Neural crest cell (in vitro differentiated cells): ENCODE measurements around the gene FAM78A. TPM values are rescaled to one million over a fixed set of nuclear protein-coding genes. Genes with fewer than 3 reads are reported as not detected.

Source experiments
- DNase-seq: peaks from one replicate; pipeline ENCODE4 v3.0.0; 2021; ENCODE audit warnings: low read depth, mixed read lengths, low spot score
- H3K27ac Mint-ChIP-seq: one replicate; pipeline ENCODE4 v1.8.0; 2021; ENCODE audit warnings: mild to moderate bottlenecking, mixed read lengths; ENCODE audit not compliant: unreplicated experiment
- H3K27me3 Mint-ChIP-seq: 2 replicates; pipeline ENCODE4 v1.8.0; 2021; ENCODE audit warnings: low read depth, mild to moderate bottlenecking, mixed read lengths
- H3K36me3 Mint-ChIP-seq: 2 replicates; pipeline ENCODE4 v1.8.0; 2021; ENCODE audit warnings: low read depth, mild to moderate bottlenecking, mixed read lengths
- H3K4me1 Mint-ChIP-seq: 2 replicates; pipeline ENCODE4 v1.8.0; 2021; ENCODE audit warnings: mixed read lengths
- H3K4me3 Mint-ChIP-seq: one replicate; pipeline ENCODE4 v1.8.0; 2021; ENCODE audit warnings: mild to moderate bottlenecking, mixed read lengths
- H3K9me3 Mint-ChIP-seq: 2 replicates; pipeline ENCODE4 v1.8.0; 2021; ENCODE audit warnings: mixed read lengths
- total RNA-seq: library from RNA; stranded (reverse); gene quantifications from 2 replicates; pipeline ENCODE4 v1.2.1, GENCODE V29; 2021
- TF ChIP-seq, protein P1 (sequence below): fragments of 200-600 bp; sonication (generic); conservative IDR thresholded peaks from 2 replicates; pipeline ENCODE4 v1.5.0; 2021; ENCODE audit warnings: antibody characterized with exemption, mild to moderate bottlenecking

The FAM78A gene
- total RNA-seq, 1 donor from 2014 or later, result 3.8 TPM

GRCh38 chr9:131258186-131258585 lies 18.1 kb downstream of the FAM78A start:
- H3K4me3 Mint-ChIP-seq, result no peak overlapping the region
- DNase-seq, result no peak
- peaks cover 16% of the 10 kb centered on the region for H3K4me1 Mint-ChIP-seq
- TF ChIP-seq, protein P1, sequence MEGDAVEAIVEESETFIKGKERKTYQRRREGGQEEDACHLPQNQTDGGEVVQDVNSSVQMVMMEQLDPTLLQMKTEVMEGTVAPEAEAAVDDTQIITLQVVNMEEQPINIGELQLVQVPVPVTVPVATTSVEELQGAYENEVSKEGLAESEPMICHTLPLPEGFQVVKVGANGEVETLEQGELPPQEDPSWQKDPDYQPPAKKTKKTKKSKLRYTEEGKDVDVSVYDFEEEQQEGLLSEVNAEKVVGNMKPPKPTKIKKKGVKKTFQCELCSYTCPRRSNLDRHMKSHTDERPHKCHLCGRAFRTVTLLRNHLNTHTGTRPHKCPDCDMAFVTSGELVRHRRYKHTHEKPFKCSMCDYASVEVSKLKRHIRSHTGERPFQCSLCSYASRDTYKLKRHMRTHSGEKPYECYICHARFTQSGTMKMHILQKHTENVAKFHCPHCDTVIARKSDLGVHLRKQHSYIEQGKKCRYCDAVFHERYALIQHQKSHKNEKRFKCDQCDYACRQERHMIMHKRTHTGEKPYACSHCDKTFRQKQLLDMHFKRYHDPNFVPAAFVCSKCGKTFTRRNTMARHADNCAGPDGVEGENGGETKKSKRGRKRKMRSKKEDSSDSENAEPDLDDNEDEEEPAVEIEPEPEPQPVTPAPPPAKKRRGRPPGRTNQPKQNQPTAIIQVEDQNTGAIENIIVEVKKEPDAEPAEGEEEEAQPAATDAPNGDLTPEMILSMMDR, result no peak
- no peaks in the 10 kb centered on the region for H3K27me3 Mint-ChIP-seq
- no peaks in the 10 kb centered on the region for H3K36me3 Mint-ChIP-seq
- H3K9me3 Mint-ChIP-seq, result no peaks in the 10 kb centered on the region
- no peak overlapping the region for H3K27ac Mint-ChIP-seq

DNA sequence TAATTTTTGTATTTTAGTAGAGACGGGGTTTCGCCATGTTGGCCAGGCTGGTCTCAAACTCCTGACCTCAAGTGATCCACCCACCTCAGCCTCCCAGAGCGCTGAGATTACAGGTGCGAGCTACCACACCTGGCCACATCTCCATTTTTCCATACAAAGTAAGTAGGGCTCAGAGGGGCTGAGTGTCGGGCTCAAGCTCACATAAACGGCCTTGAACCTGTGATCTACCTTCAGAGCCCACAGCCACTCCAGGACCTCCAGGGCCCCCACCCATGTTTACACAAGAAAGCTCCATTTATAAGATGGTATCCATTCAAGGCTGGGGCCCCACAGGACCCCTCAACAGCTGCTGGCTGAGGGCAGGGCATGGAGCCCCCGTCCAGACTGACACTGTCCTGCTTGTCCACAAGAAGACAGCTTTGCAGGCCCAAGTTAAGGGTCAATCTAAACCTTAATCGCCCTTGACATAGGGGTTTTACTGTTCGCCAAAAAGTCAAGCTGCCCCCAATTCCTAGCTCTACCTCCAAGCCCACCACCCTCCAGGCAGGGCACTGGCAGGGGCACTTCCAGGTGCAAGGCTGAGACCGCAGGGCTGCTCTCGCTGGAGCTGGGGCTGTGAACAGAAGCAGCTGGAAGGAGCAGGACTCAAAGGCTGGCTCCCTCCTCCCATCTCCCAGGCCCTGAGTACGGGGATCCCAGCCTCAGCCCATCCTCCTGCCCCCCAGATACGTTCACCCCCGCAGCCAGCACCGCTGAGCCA lies 18.9 kb downstream of the FAM78A start:
- Mint-ChIP-seq H3K4me3 (no peak overlapping the region), H3K27ac (no peak overlapping the region), H3K4me1 (peaks cover 12% of the 10 kb centered on the region), H3K9me3 (no peaks in the 10 kb centered on the region), H3K27me3 (no peaks in the 10 kb centered on the region), H3K36me3 (no peaks in the 10 kb centered on the region)
- TF ChIP-seq, protein P1, result no peak
- DNase-seq, result no peak

DNA sequence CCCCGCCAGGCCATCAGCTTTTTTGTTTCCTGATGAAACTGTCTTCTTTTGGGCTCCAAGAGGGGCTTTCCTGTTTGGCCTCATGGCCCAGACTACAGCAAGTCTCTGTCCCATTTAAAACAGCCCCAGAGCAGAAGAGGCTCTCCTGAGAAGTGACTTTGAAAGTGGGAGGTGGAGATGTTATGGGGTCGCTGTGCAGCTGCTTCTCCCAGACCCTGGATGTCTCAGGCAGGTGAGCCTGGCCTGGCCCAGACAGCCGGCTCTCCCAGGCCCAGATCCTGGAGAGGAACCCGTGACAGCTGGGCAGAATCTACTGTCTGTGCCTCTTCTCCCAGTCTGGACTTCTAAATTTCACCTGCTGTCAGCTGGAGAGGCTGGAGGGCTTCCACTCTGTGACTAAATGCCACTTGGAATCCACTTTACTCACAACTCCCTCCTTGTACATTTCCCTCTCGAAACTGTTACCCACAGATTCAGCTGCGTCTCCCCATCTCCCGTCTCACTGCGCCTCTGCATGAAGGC lies 20.6 kb downstream of the FAM78A start:
- peaks cover 12% of the 10 kb centered on the region for H3K4me1 Mint-ChIP-seq
- no peaks in the 10 kb centered on the region for H3K27me3 Mint-ChIP-seq
- TF ChIP-seq, protein P1, result no peak
- H3K4me3 Mint-ChIP-seq, result no peak overlapping the region
- no peaks in the 10 kb centered on the region for H3K9me3 Mint-ChIP-seq
- H3K36me3 Mint-ChIP-seq, result no peaks in the 10 kb centered on the region
- H3K27ac Mint-ChIP-seq, result peak overlapping the region; percentile 35
- no peak for DNase-seq

GRCh38 chr9:131254626-131255025 lies 21.7 kb downstream of the FAM78A start:
- no peak overlapping the region for H3K27ac Mint-ChIP-seq
- no peaks in the 10 kb centered on the region for H3K27me3 Mint-ChIP-seq
- no peak overlapping the region for H3K4me3 Mint-ChIP-seq
- TF ChIP-seq, protein P1, result no peak
- H3K4me1 Mint-ChIP-seq, result peaks cover 12% of the 10 kb centered on the region
- DNase-seq, result no peak
- H3K9me3 Mint-ChIP-seq, result no peaks in the 10 kb centered on the region
- no peaks in the 10 kb centered on the region for H3K36me3 Mint-ChIP-seq

DNA sequence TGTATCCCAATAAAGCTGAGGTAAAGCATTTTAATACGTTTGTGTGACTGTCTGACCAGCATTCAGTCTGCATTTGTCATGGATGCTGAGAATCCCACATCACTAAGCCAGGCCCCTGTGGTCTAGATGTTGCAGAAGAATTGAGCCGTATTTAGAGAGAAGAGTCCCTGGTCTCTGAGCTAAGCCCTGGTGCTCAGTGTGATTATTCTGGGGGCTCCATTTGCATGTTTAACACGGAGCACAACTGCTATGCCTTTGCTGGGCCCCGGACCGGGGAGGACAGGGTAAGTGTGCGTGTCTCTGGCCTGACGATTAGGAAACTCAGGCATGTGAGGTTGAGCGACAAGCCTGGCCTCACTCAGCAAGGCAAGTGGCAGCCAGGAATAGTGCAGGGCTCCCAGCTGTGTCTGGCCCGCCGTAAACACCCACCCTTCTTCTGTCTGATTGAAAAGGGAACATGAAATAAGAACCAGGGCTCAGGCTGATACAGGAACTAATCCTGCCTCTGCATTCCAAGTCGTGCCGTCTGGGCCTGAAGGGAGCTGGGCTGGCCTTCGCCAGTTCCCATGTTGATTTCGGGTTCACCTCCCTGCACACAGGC lies 22.3 kb downstream of the FAM78A start:
- no peak for DNase-seq
- H3K4me3 Mint-ChIP-seq, result no peak overlapping the region
- no peaks in the 10 kb centered on the region for H3K36me3 Mint-ChIP-seq
- peaks cover 12% of the 10 kb centered on the region for H3K4me1 Mint-ChIP-seq
- H3K27me3 Mint-ChIP-seq, result no peaks in the 10 kb centered on the region
- no peaks in the 10 kb centered on the region for H3K9me3 Mint-ChIP-seq
- no peak overlapping the region for H3K27ac Mint-ChIP-seq
- TF ChIP-seq, protein P1, result no peak
